Astrocyte of the cerebellum (primary cell): ENCODE results near the gene C12orf75.

ENCODE experiments used
- DNase-seq: peaks from one replicate; pipeline ENCODE4 v3.0.0-alpha.2; 2011; ENCODE audit warnings: low read depth
- H3K4me3 ChIP-seq: 2 replicates; pipeline ENCODE4 v1.5.1; 2011; ENCODE audit warnings: mild to moderate bottlenecking, low read depth, low read length, moderate library complexity
- in situ Hi-C: cut with HindIII; loops from 2 replicates; pipeline ENCODE4 v1.10.0; 2017; ENCODE audit warnings: low sequenced_read_pairs
- TF ChIP-seq, protein P1 (sequence below): IDR thresholded peaks from 2 replicates; pipeline ENCODE4 v1.5.1; 2012; ENCODE audit warnings: low read length, low read depth, moderate library complexity, mild to moderate bottlenecking; ENCODE audit errors: missing control alignments

The C12orf75 gene

DNA sequence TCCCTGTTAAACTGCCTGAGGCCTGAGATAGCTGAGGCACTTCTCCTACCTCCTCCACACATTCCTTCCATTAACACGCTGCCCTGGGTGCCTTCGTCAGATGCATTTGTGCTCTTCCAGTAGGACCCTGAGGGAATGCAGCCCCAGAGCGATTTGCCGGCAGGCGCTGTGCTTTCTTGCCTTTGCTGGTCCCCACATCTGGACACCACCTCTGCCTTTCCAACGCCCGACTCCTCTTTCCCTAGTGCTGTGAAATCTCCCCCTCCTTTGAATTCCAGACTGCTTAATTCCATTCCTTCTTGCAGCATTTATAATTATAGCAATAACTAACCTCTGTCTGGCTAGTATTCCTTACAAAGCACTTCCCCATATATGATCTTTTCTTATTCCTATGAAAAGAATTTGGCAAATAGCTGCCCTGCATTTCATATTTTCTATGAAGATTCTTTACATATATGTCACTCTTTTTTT lies 88.4 kb downstream of the C12orf75 start:
- DNase-seq, result no peak
- no peak overlapping the region for H3K4me3 ChIP-seq
- TF ChIP-seq, protein P1, sequence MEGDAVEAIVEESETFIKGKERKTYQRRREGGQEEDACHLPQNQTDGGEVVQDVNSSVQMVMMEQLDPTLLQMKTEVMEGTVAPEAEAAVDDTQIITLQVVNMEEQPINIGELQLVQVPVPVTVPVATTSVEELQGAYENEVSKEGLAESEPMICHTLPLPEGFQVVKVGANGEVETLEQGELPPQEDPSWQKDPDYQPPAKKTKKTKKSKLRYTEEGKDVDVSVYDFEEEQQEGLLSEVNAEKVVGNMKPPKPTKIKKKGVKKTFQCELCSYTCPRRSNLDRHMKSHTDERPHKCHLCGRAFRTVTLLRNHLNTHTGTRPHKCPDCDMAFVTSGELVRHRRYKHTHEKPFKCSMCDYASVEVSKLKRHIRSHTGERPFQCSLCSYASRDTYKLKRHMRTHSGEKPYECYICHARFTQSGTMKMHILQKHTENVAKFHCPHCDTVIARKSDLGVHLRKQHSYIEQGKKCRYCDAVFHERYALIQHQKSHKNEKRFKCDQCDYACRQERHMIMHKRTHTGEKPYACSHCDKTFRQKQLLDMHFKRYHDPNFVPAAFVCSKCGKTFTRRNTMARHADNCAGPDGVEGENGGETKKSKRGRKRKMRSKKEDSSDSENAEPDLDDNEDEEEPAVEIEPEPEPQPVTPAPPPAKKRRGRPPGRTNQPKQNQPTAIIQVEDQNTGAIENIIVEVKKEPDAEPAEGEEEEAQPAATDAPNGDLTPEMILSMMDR, result no peak
- in situ Hi-C loops, result loop anchor here (10.0 kb wide), 1 partner anchor 716 kb away; the partner anchor contains the start of gene NUAK1

DNA sequence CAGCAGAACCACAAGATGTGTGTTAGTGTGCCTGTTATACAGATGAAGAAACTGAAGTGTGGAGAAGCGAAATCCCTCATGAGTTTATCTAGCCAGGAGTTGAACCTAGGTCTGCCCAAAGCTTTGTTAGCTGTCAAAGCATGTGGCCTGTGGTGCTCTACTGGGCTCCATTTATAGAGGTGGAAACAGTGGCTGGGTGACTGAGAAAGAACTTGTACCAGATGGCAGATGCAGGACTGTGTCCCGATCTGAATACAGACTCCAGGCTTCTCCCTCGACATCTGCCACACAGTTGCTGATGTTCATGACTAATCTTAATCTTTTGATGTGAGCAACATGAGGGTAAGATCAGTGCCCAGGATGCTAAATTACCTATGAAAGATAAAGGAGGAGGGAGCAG lies 89.1 kb downstream of the C12orf75 start:
- in situ Hi-C loops, result loop anchor here (10.0 kb wide), 1 partner anchor 715 kb away; the partner anchor contains the start of gene NUAK1
- TF ChIP-seq, protein P1, result no peak
- H3K4me3 ChIP-seq, result no peak overlapping the region
- DNase-seq, result no peak

DNA sequence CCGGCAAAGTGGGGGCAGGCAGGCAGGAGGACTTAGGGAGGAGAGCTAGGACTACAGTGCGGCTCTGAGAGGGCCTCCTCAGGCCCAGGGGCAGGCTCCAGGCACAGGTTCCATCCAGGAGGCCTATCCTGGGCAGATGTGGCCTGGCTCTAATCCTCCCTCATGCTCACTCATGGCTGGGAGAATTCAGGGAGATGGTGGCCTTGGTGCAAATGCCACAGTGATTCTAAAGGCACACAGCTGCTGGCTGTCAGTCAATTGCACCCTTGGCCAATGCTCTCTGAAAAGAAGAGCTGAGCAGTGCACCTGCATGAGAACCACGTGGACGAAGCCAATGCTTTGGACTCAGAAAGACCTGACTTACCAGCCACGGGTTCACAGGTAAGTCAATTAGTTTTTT lies 89.6 kb downstream of the C12orf75 start:
- H3K4me3 ChIP-seq, result no peak overlapping the region
- no peak for DNase-seq
- TF ChIP-seq, protein P1, result no peak
- in situ Hi-C loops, result no loop called here

DNA sequence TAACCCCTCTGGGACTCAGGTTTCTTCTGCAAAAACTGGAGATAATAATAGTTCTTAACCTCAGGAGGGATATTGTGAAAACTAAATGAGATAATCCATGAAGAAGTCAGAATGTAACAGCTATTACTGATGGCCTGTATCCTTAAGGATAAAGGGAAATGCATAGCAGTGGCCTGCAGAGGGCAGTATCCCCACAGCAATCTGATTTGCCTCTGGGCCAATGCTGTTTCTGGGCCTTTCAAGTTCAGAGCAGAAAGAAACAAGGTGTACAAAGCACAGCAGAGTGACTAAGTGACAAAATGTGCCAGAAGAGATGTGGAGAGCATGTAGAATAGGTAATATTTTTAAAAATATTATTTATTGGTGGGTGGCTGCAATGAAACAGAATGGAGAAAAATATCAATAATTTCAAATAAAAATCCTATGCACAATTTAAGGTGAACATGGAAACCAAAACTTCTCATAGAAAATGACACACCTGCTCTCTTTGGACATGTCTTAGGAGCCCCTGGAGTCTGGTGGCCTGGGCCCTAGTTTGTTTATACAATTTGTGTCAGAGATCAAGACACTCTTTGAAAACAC lies 90.3 kb downstream of the C12orf75 start:
- peak; percentile 73 for DNase-seq
- in situ Hi-C loops, result no loop called here
- no peak overlapping the region for H3K4me3 ChIP-seq
- TF ChIP-seq, protein P1, result peak; percentile 78
